Measurements from ENCODE around the gene MICAL3.

MICAL3 gene

GRCh38 chr22:17911887-17912286 lies 112.5 kb downstream of the MICAL3 start:
- Histone ChIP-seq H3K4me3 (ENCODE audit: insufficient read length, low read depth) (no peak overlapping the region), H3K9me3 (ENCODE audit: insufficient read depth, low read length) (no peaks in the 10 kb centered on the region), H3K36me3 (ENCODE audit: insufficient read depth, insufficient read length, low read length) (peaks cover 11% of the 10 kb centered on the region), H3K27me3 (ENCODE audit: insufficient read depth, insufficient read length) (no peaks in the 10 kb centered on the region), H3K4me1 (ENCODE audit: insufficient read depth, insufficient read length) (peaks cover 6% of the 10 kb centered on the region), H3K9ac (ENCODE audit: insufficient read length, low read depth) (no peak overlapping the region)
- TF ChIP-seq SUZ12 (IDR thresholded peaks at IDR 0.05; ENCODE audit: extremely low read depth, insufficient read depth, insufficient read length): no peak
- TF ChIP-seq YY1 (IDR thresholded peaks at IDR 0.05; ENCODE audit: insufficient read depth, insufficient read length): no peak
- TF ChIP-seq ZNF274 (IDR thresholded peaks at IDR 0.05; ENCODE audit: low read depth, low read length): no peak
- no peak for DNase-seq (ENCODE audit: low read depth, low spot score)

DNA sequence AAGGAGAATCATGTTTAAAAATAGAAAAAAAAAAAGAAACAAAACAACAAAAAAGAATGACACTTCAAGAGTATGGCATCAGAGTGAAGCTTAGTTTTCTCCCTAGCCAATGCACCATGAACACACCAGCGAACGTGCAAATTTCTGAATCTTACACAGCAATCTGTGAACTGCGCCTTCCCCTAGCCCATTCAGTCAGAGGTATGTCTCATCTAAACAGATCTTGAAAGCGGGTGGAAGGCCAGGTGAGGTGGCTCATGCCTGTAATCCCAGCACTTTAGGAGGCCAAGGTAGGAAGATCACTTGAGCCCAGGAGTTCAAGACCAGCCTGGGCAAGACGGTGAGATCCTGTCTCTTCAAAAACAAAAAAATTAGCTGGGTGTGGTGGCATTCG lies 113.1 kb downstream of the MICAL3 start:
- TF ChIP-seq ZNF274 (IDR thresholded peaks at IDR 0.05; ENCODE audit: low read depth, low read length) (no peak), SUZ12 (IDR thresholded peaks at IDR 0.05; ENCODE audit: extremely low read depth, insufficient read depth, insufficient read length) (no peak), YY1 (IDR thresholded peaks at IDR 0.05; ENCODE audit: insufficient read depth, insufficient read length) (no peak)
- H3K4me3 ChIP-seq (ENCODE audit: insufficient read length, low read depth): no peak overlapping the region
- H3K9ac ChIP-seq (ENCODE audit: insufficient read length, low read depth): no peak overlapping the region
- H3K9me3 ChIP-seq (ENCODE audit: insufficient read depth, low read length): no peaks in the 10 kb centered on the region
- peaks cover 6% of the 10 kb centered on the region for H3K4me1 ChIP-seq (ENCODE audit: insufficient read depth, insufficient read length)
- H3K36me3 ChIP-seq (ENCODE audit: insufficient read depth, insufficient read length, low read length): peaks cover 17% of the 10 kb centered on the region
- no peak for DNase-seq (ENCODE audit: low read depth, low spot score)
- no peaks in the 10 kb centered on the region for H3K27me3 ChIP-seq (ENCODE audit: insufficient read depth, insufficient read length)

DNA sequence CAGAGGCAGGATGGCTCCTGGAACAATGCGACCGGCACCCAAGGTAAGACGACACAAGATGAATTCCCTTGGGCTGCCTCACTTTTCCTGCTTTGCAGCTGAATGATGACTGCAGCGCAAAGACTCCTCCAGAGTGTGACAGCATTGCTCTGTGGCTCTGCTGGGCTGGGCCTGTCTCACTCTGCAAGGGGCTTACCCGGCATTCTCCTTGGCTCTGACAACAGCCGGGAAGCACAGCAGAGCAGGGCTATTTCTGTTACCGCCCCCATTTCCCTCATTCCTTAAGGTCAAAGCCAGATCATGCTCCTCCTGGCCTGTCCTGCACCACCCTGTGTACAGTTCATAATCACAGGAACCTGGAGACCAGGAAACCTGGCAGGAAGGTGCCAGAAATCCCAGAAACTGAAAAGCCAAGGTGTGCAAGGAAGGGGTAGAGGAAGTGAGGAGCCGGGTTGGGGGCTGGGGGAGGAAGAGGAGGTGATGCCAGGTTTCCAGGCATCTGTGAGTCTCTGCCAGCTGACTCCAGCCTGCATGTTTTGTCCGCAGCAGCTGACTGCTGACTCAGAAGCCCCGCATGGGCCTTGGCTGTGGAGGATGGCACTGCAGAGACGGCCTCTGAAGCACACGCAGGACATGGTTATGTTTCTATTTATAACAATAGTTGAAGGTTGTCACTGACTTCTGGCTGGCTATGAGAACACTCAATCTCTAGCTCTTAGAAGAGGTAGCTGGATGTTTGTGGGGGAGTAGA lies 113.6 kb downstream of the MICAL3 start:
- TF ChIP-seq YY1 (IDR thresholded peaks at IDR 0.05; ENCODE audit: insufficient read depth, insufficient read length): no peak
- TF ChIP-seq SUZ12 (IDR thresholded peaks at IDR 0.05; ENCODE audit: extremely low read depth, insufficient read depth, insufficient read length): no peak
- no peak for TF ChIP-seq ZNF274 (IDR thresholded peaks at IDR 0.05; ENCODE audit: low read depth, low read length)
- Histone ChIP-seq H3K9me3 (ENCODE audit: insufficient read depth, low read length) (no peaks in the 10 kb centered on the region), H3K36me3 (ENCODE audit: insufficient read depth, insufficient read length, low read length) (peaks cover 23% of the 10 kb centered on the region), H3K4me1 (ENCODE audit: insufficient read depth, insufficient read length) (peaks cover 6% of the 10 kb centered on the region), H3K4me3 (ENCODE audit: insufficient read length, low read depth) (no peak overlapping the region), H3K27me3 (ENCODE audit: insufficient read depth, insufficient read length) (no peaks in the 10 kb centered on the region), H3K9ac (ENCODE audit: insufficient read length, low read depth) (peak overlapping the region; percentile 46)
- DNase-seq (ENCODE audit: low read depth, low spot score): peak; percentile 49

- Histone ChIP-seq H3K9ac (ENCODE audit: insufficient read length, low read depth) (no peak overlapping the region), H3K4me1 (ENCODE audit: insufficient read depth, insufficient read length) (peaks cover 11% of the 10 kb centered on the region), H3K27me3 (ENCODE audit: insufficient read depth, insufficient read length) (no peaks in the 10 kb centered on the region), H3K9me3 (ENCODE audit: insufficient read depth, low read length) (no peaks in the 10 kb centered on the region), H3K4me3 (ENCODE audit: insufficient read length, low read depth) (no peak overlapping the region), H3K36me3 (ENCODE audit: insufficient read depth, insufficient read length, low read length) (peaks cover 52% of the 10 kb centered on the region)
- TF ChIP-seq ZNF274 (IDR thresholded peaks at IDR 0.05; ENCODE audit: low read depth, low read length) (no peak), SUZ12 (IDR thresholded peaks at IDR 0.05; ENCODE audit: extremely low read depth, insufficient read depth, insufficient read length) (no peak), YY1 (IDR thresholded peaks at IDR 0.05; ENCODE audit: insufficient read depth, insufficient read length) (no peak)
- no peak for DNase-seq (ENCODE audit: low read depth, low spot score)
Measured at GRCh38 chr22:17907748-17908051, 116.7 kb downstream of the MICAL3 start.

DNA sequence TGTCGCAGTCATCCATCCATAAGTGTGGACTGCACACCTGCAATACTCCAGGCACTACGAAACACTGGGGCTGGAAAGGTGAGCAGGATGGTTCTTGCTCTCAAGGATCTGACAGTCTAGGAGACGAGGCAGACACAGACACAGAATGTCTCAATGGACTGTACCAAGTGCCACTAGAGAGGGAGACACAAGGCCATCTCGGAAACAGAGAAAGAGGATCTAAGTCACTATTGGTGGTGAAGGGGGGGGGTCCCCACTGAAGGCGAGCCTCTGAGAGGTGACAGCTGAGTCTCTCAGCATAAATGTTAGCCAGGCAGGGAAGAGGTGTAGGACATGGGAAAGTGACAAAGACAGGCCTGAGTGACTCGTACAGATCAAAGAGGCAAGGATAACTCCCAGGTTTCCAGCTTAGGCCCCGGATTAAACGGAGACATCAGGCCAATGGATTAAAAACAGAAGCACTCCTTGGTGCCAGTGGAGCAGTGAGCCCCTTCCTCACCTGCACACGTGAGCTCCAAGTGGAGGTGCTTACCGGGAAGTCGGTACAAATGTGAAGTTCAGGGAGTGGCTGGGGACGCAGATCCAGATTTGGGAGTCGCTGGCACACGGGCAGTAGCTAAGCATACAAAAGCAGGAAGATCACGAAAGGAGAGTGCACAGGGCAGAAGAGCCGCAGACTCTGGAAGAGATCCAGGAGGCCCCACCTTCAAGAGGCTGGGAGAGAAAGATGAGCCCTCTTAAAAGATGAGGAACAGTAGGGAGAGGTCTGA lies 117.2 kb downstream of the MICAL3 start:
- Histone ChIP-seq H3K9ac (ENCODE audit: insufficient read length, low read depth) (no peak overlapping the region), H3K4me1 (ENCODE audit: insufficient read depth, insufficient read length) (peaks cover 11% of the 10 kb centered on the region), H3K36me3 (ENCODE audit: insufficient read depth, insufficient read length, low read length) (peaks cover 58% of the 10 kb centered on the region), H3K27me3 (ENCODE audit: insufficient read depth, insufficient read length) (no peaks in the 10 kb centered on the region), H3K4me3 (ENCODE audit: insufficient read length, low read depth) (no peak overlapping the region), H3K9me3 (ENCODE audit: insufficient read depth, low read length) (no peaks in the 10 kb centered on the region)
- no peak for TF ChIP-seq YY1 (IDR thresholded peaks at IDR 0.05; ENCODE audit: insufficient read depth, insufficient read length)
- no peak for TF ChIP-seq SUZ12 (IDR thresholded peaks at IDR 0.05; ENCODE audit: extremely low read depth, insufficient read depth, insufficient read length)
- no peak for TF ChIP-seq ZNF274 (IDR thresholded peaks at IDR 0.05; ENCODE audit: low read depth, low read length)
- DNase-seq (ENCODE audit: low read depth, low spot score): no peak

- Histone ChIP-seq H3K27me3 (ENCODE audit: insufficient read depth, insufficient read length) (no peaks in the 10 kb centered on the region), H3K4me1 (ENCODE audit: insufficient read depth, insufficient read length) (peaks cover 6% of the 10 kb centered on the region), H3K9ac (ENCODE audit: insufficient read length, low read depth) (no peak overlapping the region), H3K9me3 (ENCODE audit: insufficient read depth, low read length) (no peaks in the 10 kb centered on the region), H3K36me3 (ENCODE audit: insufficient read depth, insufficient read length, low read length) (peaks cover 74% of the 10 kb centered on the region), H3K4me3 (ENCODE audit: insufficient read length, low read depth) (no peak overlapping the region)
- TF ChIP-seq SUZ12 (IDR thresholded peaks at IDR 0.05; ENCODE audit: extremely low read depth, insufficient read depth, insufficient read length): no peak
- DNase-seq (ENCODE audit: low read depth, low spot score): no peak
Measured at GRCh38 chr22:17905445-17905844, 118.9 kb downstream of the MICAL3 start.

DNA sequence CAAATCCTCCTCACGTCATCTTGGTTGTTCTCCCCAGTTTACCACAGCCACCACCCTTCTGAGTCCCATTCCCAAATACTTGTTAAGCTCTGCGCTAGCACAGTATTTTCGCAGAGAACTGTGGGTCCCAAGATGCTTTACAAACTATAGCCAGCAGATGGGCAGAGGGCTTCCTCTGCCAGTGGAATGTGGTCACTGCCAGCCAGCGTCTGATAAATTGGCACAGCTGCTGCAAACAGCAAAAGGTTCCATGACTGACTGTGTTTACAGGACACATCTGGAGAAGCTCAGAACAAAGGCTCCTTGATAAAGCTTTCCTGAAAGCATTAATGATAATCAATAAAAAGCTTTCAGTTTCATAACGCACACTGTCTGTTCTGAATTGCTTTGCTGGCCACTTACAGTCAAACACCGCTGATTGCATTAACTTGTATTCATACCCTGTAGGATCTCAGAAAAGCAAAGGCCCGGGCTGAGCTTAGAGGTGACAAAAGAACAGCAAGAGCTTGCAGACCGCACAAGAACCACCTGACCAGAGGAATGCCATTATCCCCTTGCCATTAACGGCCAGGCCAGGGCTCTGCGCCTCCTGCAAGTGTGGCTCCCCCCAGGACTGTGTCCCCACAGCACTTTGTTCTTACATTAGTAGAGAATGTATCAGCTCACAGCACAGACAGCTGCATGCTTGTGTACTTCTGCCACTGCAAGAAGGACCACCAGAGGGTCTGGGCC lies 120.6 kb downstream of the MICAL3 start:
- no peak overlapping the region for H3K9ac ChIP-seq (ENCODE audit: insufficient read length, low read depth)
- TF ChIP-seq YY1 (IDR thresholded peaks at IDR 0.05; ENCODE audit: insufficient read depth, insufficient read length): no peak
- no peak for TF ChIP-seq SUZ12 (IDR thresholded peaks at IDR 0.05; ENCODE audit: extremely low read depth, insufficient read depth, insufficient read length)
- H3K36me3 ChIP-seq (ENCODE audit: insufficient read depth, insufficient read length, low read length): peaks cover 89% of the 10 kb centered on the region
- H3K4me1 ChIP-seq (ENCODE audit: insufficient read depth, insufficient read length): peaks cover 5% of the 10 kb centered on the region
- no peak for DNase-seq (ENCODE audit: low read depth, low spot score)
- H3K27me3 ChIP-seq (ENCODE audit: insufficient read depth, insufficient read length): no peaks in the 10 kb centered on the region
- no peak overlapping the region for H3K4me3 ChIP-seq (ENCODE audit: insufficient read length, low read depth)
- H3K9me3 ChIP-seq (ENCODE audit: insufficient read depth, low read length): no peaks in the 10 kb centered on the region

Measured in NT2/D1 (cell line).